ENCODE measurements around the gene SRSF9.
"Not testable (repeated sequence)": the region's sequence is repeated elsewhere in the genome, so short reads cannot be mapped to it uniquely, and the experiment has no call there.

The SRSF9 gene

GRCh38 chr12:120490325-120490724 is 20.8 kb upstream of the SRSF9 start:
- DNase-seq (ENCODE audit: low spot score), result no peak
- Histone ChIP-seq H3K4me3 (ENCODE audit: severe bottlenecking) (no peak overlapping the region), H3K9me3 (ENCODE audit: severe bottlenecking) (no peaks in the 10 kb centered on the region), H3K4me1 (ENCODE audit: insufficient read depth, poor library complexity, severe bottlenecking) (peaks cover 6% of the 10 kb centered on the region), H3K36me3 (ENCODE audit: low read depth) (peaks cover 24% of the 10 kb centered on the region), H3K27ac (ENCODE audit: poor library complexity, severe bottlenecking) (no peak overlapping the region), H3K27me3 (ENCODE audit: insufficient read depth, poor library complexity, severe bottlenecking) (no peaks in the 10 kb centered on the region)
- no peak for ATAC-seq (ENCODE audit: low read depth)
- TF ChIP-seq CTCF (IDR thresholded peaks at IDR 0.05; ENCODE audit: poor library complexity, severe bottlenecking), result no peak

- no peak overlapping the region for H3K27ac ChIP-seq (ENCODE audit: poor library complexity, severe bottlenecking)
- H3K4me3 ChIP-seq (ENCODE audit: severe bottlenecking), result no peak overlapping the region
- no peak for DNase-seq (ENCODE audit: low spot score)
- H3K4me1 ChIP-seq (ENCODE audit: insufficient read depth, poor library complexity, severe bottlenecking), result no peaks in the 10 kb centered on the region
- peaks cover 24% of the 10 kb centered on the region for H3K36me3 ChIP-seq (ENCODE audit: low read depth)
- no peaks in the 10 kb centered on the region for H3K9me3 ChIP-seq (ENCODE audit: severe bottlenecking)
- no peak for ATAC-seq (ENCODE audit: low read depth)
- H3K27me3 ChIP-seq (ENCODE audit: insufficient read depth, poor library complexity, severe bottlenecking), result no peaks in the 10 kb centered on the region
- no peak for TF ChIP-seq CTCF (IDR thresholded peaks at IDR 0.05; ENCODE audit: poor library complexity, severe bottlenecking)
Observed at GRCh38 chr12:120489018-120489417, 19.5 kb upstream of the SRSF9 start.

- Histone ChIP-seq H3K27ac (ENCODE audit: poor library complexity, severe bottlenecking) (no peak overlapping the region), H3K4me3 (ENCODE audit: severe bottlenecking) (no peak overlapping the region), H3K9me3 (ENCODE audit: severe bottlenecking) (no peaks in the 10 kb centered on the region), H3K27me3 (ENCODE audit: insufficient read depth, poor library complexity, severe bottlenecking) (no peaks in the 10 kb centered on the region), H3K36me3 (ENCODE audit: low read depth) (peaks cover 24% of the 10 kb centered on the region), H3K4me1 (ENCODE audit: insufficient read depth, poor library complexity, severe bottlenecking) (no peaks in the 10 kb centered on the region)
- TF ChIP-seq CTCF (IDR thresholded peaks at IDR 0.05; ENCODE audit: poor library complexity, severe bottlenecking), result no peak
- no peak for ATAC-seq (ENCODE audit: low read depth)
- no peak for DNase-seq (ENCODE audit: low spot score)
Observed at GRCh38 chr12:120488057-120488640, 18.6 kb upstream of the SRSF9 start.

- not testable (repeated sequence) for DNase-seq (ENCODE audit: low spot score); H3K9me3 ChIP-seq (ENCODE audit: severe bottlenecking); H3K4me3 ChIP-seq (ENCODE audit: severe bottlenecking); H3K27ac ChIP-seq (ENCODE audit: poor library complexity, severe bottlenecking); ATAC-seq (ENCODE audit: low read depth); H3K4me1 ChIP-seq (ENCODE audit: insufficient read depth, poor library complexity, severe bottlenecking); H3K27me3 ChIP-seq (ENCODE audit: insufficient read depth, poor library complexity, severe bottlenecking)
- H3K36me3 ChIP-seq (ENCODE audit: low read depth), result peaks cover 24% of the 10 kb centered on the region
Observed at GRCh38 chr12:120487552-120487951, 18.0 kb upstream of the SRSF9 start.

- no peaks in the 10 kb centered on the region for H3K4me1 ChIP-seq (ENCODE audit: insufficient read depth, poor library complexity, severe bottlenecking)
- no peak for DNase-seq (ENCODE audit: low spot score)
- ATAC-seq (ENCODE audit: low read depth), result no peak
- peaks cover 17% of the 10 kb centered on the region; the same call in 1 of the 2 replicates for H3K36me3 ChIP-seq (ENCODE audit: low read depth)
- H3K4me3 ChIP-seq (ENCODE audit: severe bottlenecking), result no peak overlapping the region
- H3K27me3 ChIP-seq (ENCODE audit: insufficient read depth, poor library complexity, severe bottlenecking), result no peaks in the 10 kb centered on the region
- TF ChIP-seq CTCF (IDR thresholded peaks at IDR 0.05; ENCODE audit: poor library complexity, severe bottlenecking), result no peak
- H3K27ac ChIP-seq (ENCODE audit: poor library complexity, severe bottlenecking), result no peak overlapping the region
- H3K9me3 ChIP-seq (ENCODE audit: severe bottlenecking), result no peaks in the 10 kb centered on the region
Observed at GRCh38 chr12:120485961-120486881, 16.7 kb upstream of the SRSF9 start.
